Left renal pelvis (tissue), 4 donors: Measurements from ENCODE around the gene RLN3. TPM values are rescaled to one million over a fixed set of nuclear protein-coding genes. Genes with fewer than 3 reads are reported as not detected.

Experiments
- DNase-seq, 4 donors: peaks; one replicate each; pipeline ENCODE4 v3.0.0-alpha.2; 2013; ENCODE audit warnings: low read depth in 4 of 4, low spot score in 3 of 4
- polyA plus RNA-seq, 4 donors: library from polyadenylated mRNA; unstranded; fragments of 120-200 nt; gene quantifications; one replicate each; pipeline ENCODE4 v1.2.1, GENCODE V29; 2013; ENCODE audit not compliant: insufficient read length in 4 of 4

Gene RLN3
- polyA plus RNA-seq, 4 donors: not detected

DNA sequence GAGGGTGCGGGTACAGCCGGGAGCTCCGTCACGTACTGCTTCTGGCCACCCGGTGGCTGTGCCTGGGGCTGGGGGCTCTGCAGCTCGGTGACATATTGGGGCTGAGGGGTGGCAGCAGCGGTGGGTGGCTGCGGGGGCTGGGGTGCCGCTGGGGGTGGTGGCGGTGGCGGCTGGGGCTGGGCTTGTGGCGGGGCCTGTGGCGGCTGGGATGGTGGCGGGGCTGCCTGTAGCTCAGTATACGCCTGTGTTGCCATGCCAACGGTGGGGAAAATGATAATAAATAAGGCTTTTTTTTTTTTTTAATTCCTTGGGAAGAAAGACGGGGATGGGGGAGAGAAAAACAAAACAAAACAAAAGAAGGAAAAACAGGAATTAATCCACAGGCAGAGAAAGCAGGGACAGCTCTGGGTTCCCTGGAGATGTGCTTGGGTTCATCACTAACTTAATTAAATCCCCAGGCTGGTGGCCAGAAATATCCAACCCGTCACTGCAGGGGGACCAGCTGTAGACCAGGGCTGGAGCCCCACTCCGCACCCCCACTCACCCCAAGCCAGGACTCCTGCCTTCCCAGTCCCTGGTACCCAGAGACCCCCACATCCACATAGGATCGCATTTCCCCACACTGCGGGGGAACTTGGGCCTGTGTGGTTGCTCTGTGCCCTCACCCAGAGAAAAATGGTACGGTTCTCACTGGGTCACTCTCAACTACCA is 34.2 kb upstream of the RLN3 start:
- DNase-seq: no peak

DNA sequence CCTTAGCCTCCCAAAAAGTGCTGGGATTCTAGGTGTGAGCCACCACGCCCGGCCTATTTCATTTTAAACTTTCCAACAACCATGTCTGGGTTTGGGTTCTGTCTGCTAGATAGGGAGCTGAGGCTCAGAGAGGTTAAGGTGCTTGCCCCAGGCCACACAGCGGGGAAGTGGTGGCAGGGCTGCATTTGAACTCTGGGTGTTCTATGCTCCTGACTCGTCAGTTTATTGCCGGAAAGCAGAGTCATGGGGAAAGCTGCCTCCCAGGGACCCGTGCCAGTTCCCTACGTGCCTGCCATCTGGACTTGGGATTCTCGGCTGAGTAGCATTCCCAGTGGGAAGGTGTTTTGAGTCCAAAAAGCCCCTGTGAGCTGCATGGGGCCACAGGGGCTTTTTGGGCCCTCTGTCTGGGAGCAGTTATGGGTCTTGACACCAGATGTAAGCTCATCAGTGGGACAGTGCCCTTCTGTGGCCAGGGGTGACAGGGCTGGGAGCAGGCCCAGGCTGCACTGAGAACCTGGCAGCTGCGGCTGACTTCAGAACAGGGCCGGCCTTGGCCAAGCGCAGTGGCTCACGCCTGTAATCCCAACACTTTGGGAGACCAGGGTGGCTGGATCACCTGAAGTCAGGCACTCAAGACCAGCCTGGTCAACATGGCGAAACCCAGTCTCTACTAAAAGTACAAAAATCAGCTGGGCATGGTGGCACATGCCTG is 32.8 kb upstream of the RLN3 start:
- DNase-seq: no peak

DNA sequence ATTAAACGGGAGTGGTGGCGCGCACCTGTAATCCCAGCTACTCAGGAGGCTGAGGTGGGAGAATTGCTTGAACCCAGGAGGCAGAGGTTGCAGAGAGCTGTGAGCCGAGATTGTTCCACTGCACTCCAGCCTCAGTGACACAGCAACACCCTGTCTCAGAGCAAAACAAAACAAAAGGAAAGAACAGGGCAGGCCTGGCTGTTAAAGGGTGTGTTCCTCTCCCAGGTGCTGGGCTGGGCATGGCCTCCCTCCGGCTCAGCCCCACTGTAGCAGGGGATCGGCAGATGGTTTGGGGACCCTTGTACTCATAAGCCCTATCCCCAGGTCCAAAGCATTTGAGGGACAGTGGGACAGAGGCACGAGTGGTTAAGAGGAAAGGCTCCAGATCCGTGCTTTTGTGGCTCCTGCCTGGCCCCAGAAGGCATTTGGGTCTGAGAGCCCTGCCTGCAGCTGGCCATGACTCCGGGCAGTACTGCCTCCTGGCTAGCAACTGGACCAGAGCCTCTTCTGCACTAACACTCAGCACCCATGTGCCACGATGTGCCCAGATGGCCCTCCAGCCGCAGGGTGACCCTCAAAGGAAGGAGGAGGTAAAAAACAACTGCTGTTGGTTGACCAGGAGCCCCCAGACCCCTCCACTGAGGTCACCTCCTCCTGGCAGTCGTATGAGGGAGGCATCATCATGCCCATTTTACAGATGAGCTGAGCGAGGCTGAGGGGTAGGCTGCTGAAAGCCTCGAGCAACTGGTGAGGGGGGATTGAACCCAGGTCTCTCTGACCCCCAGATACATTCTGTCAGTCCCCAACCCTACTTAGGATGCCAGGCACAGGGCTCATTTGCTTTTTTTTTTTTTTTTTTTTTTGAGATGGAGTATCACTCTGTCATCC is 31.8 kb upstream of the RLN3 start:
- no peak for DNase-seq

DNA sequence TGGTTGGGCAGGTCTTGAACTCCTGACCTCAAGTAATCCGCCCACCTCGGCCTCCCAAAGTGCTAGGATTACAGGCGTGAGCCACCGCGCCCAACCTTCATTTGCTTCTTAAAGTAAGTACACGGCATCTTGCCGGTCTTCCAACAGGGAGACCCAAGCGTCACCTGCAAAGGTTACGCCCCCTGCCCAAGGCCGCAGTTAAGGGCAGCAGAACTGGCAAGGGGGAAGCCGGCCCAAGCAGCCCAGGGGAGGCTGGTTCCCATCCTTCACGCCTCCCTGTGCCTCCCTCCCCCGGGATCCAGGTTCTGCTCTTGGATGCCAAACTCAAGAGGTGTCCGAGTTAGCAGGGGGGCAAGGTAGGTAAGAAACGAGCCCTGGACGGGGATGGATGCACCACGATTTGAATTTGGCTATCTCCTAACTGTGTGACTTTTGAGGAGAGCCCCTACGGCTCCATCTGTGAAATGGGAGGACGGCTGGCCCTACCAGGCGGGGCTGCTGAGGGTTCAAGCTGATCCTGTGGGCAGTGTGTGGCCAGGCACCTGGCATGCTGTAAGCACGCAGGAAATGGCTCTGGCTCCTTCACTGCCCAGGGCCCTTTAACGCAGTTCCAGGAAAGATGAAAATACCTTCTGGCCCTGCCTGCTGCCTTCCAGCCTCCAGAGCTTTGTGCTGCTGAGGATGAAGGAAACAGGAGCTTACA is 30.9 kb upstream of the RLN3 start:
- DNase-seq: no peak

DNA sequence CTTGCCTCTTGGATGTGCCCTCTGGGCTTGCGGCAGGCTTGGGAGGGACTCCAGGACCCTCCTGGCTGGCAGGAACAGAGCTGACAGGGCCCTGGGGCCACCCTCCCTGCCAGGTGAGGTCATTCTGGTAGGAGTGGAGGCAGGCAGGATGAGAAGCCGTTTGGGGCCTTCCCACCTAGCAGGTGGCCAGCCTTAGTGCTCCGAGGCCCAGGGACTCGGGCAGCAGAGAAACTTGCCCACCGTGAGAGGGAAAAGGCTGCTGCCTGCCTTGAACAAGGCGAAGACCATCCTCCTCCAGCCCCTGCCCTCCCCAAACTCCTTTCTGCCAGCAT is 30.4 kb upstream of the RLN3 start:
- DNase-seq: no peak

DNA sequence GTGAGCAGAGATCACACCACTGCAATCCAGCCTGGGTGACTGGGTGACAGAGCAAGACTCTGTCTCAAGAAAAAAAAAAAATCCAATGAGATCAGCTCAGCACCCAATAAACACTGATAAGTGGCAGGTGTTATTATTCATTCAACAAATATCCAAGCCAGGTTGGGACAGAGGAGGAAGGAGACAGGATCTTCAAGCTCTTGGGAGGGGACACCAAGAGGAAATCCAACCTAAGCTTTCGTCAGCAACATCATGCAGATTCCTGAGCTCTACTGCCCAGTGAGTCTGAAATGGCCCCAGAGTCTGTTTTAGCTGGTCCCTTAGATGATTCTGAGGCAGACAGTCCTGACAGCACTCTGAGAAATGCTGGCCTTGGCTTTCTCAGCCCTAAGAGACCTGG is 29.5 kb upstream of the RLN3 start:
- DNase-seq: no peak

DNA sequence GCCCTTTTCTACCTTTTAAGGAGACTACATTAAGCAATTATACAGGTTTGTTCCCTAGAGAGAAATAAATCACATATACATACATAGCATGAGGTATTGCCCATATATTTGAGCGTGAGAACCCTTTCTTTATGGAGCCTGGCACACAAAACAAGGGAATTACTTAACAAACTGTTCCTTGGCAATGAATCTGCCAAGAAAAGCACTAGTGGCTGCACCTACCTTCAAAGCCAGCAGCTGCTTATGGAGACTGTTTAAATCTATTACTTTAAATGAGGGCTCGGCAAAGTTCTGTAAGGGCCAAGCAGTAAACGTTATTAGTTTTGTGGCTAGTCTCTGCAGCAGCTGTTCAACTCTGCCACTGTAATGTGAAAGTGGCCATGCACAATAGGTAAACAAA is 28.9 kb upstream of the RLN3 start:
- DNase-seq: no peak

DNA sequence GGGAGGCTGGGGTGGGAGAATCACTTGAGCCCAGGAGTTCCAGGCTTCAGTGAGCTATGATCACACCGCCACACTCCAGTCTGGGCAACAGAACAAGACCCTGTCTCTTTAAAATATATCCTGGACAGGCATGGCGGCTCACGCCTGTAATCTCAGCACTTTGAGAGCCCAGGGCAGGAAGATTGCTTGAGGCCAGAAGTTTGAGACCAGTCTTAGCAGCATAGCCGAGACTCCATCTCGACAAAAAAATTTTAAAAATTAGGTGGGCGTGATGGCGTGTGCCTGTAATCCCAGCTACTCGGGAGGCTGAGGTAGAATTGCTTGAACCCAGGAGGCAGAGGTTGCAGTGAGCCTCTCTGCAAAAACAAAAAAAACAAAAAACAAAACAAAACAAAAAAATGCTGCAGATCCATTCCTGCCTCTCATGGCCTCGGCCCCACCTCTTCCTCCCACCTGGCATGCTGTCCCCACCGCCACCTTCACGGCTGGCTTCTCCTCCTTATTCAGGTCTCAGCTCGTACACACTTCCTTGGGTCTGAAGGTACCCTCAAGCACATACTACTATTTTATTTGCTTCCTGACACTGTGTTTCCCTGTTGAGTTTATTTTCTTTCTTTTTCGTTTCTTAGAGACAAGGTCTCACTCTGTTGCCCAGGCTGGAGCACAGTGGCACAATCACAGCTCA is 27.1 kb upstream of the RLN3 start:
- no peak for DNase-seq

DNA sequence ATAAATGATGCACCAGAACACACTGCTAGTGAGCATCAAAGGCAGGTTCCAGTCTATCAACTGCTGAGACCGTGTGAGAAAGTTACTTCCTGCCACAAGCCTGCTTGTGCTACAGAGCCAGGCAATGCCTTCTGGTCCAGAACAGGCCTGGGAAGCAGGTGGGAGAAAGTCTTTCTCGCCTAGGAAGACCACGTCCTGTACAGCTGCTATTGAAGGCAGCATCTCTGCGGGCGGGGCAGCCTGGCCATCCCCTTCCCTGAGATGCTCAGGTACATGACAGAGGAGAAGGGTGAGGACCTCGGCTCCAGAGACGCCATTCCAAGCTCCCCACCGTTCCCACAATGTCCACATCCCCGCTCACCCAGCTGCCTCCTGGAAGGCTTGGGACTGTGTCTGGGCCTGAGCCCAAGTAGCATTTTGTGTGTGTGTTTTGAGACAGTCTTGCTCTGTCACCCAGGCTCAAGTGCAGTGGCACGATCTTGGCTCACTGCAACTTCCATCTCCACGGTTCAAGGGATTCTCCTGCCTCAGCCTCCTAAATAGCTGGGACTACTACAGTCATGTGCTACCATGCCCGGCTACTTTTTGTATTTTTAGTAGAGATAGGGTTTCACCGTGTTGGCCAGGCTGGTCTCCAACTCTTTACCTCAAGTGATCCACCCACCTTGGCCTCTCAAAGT is 25.2 kb upstream of the RLN3 start:
- DNase-seq: no peak

DNA sequence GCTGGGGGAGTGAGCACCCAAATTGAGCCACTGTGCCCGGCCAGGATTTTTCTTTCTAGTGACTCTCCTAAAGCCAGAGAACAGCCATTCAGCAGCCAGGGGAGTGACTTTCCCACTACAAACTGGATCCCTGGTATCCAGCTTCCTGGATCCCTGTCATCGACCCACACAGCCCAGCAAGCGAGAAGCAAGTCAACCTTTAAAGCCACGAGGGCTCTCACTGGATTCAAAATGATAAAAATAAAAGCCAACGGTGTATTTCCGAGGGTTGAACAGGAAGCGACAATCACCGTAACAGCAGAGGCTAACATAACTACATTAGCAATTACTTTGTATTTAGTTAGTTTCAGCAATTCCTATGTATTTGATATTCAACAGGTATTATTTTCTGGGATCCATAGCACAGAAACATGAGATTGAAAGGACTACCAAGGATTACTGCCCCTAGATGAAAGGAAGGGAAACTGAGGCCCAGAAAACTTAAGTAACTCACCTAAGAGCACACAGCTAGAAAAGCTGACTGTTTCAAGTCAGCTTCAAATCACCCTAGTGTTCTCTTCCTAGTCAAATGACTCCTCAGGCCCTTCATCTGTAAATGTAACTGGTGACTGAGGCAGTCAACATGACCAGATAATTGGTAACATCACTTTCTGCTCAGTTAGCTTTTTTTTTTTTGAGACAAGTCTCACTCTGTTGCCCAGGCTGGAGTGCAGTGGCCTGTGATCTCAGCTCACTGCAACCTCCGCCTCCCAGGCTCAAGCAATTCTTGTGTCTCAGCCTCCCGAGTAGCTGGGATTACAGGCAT is 24.5 kb upstream of the RLN3 start:
- no peak for DNase-seq

DNA sequence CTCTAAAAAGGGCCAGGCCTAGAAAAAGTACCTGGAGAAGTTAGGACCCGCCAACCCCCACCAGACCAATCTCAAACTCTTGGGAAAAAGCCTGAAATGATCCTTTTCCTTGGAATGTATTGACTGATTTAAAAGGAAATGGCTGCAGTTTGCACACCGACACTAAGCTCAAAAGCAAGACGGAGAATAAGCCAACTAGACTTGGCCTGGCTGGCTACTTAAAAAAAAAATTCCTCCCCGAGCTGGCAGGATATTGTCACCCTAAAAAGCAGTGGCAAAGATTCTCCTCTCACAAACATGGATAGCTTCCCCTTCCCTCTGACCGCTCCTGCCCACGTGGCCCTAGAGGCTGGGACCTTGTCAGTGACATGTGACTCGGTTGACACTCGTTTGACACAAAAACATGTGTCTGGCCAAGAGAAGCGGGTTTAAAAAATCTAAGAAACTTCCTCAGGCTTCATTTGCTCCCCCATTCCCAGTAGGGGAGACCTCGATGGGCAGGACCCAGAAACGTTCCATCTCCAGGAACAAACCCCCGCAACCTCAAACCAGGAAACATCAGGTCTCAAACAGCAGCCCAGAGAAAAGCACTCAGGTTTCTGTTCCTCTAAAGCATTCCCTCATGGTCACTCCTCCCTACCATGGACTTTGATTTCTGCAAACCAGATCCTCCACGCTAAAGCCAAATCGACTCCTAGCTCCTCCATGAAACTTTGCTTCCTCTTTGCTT is 23.2 kb upstream of the RLN3 start:
- DNase-seq: no peak

DNA sequence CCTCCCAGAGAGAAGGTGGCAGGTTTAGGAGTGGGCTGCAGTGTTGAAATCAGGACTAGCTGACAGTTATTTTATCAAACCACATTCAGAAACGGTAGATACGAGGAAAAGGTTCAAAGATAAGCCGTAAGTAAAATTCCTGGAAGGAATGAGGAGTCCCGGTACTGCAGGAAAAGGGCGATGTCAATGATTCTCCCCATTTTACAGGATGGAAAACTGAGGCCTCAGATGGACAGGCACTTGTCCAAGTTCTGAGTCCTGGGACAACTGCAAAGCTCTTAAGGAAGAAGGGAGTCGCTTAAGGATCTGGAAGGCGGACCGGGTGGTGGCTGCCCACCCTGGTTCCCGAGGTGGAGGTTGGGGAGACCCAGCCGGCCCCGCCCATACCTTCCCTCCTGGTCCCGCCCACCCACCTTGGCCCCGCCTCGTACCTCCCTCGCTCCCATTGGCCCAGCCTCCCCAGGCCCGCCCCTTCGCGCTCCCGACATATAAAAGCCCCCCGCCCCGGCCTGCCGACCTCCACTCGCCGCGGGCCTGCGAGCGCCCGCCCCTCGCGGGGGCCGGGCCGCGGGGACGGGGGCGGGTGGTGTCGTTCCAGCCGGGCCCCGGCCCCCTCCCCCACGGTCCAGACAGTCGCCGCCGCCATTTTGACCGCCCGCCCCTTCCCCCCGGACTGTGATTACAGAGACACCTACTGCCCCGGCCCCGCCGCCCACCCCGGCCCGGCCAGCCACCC is 22.4 kb upstream of the RLN3 start:
- DNase-seq: peak in 3 of 4 donors; percentile 71 to 84 (median 82)

DNA sequence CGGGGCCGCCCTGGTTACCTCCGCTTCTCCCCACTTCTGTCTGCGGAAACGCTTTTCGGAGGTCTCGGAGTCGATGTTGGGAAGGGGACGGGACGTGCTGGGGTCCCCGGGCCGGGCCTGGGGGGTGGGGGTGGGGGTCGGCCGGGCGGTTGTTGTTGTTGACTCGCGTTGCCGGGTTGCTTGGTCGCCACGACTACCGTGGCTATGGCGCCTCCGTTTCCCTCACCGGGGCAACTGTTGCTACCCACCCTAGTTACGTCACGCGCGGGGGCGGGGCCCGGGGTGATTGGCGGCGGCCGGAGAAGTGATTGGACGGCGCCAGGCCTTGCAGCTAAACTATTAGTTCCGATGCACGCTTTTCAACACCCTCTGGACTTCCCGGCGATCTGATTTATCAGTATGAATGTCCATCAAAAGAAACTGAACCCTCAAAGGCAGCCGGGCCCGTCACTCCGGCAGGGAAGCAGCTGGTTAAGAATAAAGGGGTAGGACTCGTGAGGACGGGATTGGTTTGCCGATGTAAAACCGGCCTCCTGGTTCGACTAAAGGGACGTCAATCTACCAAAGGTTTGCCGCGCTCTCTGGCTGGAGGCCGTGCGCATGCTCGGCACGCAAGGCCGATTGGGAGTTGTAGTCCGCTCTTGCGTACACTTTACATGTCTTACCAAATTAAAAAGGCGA is 21.7 kb upstream of the RLN3 start, which contains the start of gene RFX1:
TSS of gene RFX1 (minus strand) at position 236 of the 681 bp plus-strand sequence. CDS start 12,477 bp downstream, outside the sequence.
- DNase-seq: peak; percentile 99 to 100 (median 99)

DNA sequence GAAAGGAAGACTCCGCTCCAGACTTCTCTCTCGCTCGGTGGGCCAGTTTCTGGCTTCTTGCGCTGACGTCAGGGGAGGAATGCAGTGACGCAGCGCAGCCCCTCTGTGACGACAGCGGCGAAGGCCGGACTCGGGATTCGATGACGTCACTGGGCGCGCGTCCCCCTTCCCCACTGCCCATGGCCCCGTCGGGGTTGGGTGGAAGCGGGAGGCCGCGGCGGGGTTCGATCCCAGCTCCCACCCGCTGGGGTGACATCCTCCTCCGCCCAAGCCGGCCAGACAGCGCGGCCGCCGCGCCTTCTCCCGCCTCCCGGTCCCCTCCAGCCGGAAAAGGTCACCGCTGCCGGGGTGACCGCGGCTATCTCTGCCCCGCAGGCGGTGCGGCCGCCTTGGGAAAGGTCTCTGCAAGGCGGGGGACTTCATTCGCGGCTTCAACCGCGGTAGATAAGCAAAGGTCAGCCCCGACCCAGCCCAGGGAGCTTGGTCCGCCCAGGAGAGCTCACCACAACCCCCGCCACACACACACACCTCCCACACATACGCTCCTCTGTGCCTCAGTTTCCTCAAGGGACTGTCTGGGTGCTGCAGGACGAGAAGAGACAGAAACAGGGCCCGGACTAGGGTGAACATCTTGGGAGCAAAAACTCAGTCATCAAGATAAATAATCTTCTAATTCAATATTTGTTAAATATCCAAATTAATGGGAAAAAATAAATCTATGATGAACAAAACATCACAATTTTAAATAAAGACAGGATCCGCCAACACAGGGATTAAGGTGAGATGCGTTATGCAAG is 21.0 kb upstream of the RLN3 start:
- no peak for DNase-seq

DNA sequence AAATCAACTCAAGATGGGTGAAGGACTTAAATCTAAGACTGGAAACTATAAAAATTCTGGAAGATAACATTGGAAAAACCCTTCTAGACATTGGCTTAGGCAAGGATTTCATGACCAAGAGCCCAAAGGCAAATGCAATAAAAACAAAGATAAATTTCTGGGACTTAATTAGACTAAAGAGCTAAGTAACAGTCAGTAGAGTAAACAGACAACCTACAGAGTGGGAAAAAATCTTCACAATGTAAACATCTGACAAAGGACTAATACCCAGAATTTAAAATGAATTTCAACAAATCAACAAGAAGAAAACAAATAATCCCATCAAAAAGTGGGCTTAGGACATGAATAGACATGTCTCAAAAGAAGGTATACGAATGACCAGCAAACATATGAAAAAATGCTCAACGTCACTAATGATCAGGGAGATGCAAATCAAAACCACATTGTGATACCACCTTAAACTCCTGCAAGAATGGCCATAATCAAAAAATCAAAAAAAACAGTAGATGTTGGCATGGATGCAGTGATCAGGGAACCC is 15.5 kb upstream of the RLN3 start:
- no peak for DNase-seq

DNA sequence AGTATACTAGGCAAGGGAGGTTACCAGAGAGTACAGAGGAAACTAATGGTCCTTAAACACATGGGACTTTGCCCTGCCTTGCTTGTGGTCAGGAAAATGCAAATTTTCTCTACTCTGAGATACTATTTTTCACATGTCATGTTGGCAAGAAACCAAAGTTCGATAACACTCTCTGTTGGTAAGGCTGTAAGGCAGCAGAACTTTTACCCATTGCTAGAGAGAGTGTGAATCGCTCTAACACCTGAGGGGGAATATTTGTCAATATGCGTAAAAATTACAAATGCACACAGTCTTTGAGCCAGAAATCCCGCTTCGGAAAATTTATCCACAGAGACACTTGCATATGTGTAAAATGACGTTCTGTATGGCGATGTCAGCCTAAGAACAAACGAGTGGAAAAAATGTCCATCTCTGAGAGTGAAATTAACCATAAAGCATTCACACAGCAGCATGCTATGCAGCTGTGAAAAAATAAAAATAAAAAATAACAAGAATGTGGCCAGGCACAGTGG is 12.4 kb upstream of the RLN3 start:
- DNase-seq: no peak
